Liver (tissue), 3 donors: ENCODE measurements around the gene GCNT3.

Source experiments
- FOXA1 ChIP-seq: IDR thresholded peaks from 2 replicates; pipeline ENCODE4 v1.6.1; 2016; ENCODE audit warnings: antibody characterized with exemption
- RAD21 ChIP-seq, 2 donors: IDR thresholded peaks; 2 replicates each; pipeline ENCODE4 v1.6.1; 2016; ENCODE audit warnings: antibody characterized with exemption in 2 of 2, mild to moderate bottlenecking in 2 of 2
- RXRA ChIP-seq, 2 donors: IDR thresholded peaks; 2 replicates each; pipeline ENCODE4 v1.6.1; 2017 to 2018; ENCODE audit warnings: antibody characterized with exemption in 2 of 2, mild to moderate bottlenecking in 1 of 2
- TAF1 ChIP-seq: conservative IDR thresholded peaks from 2 replicates; pipeline ENCODE4 v1.6.1; 2016; ENCODE audit warnings: antibody characterized with exemption, mild to moderate bottlenecking
- YY1 ChIP-seq: IDR thresholded peaks from 2 replicates; pipeline ENCODE4 v1.6.1; 2016; ENCODE audit warnings: antibody characterized with exemption, mild to moderate bottlenecking
- TF ChIP-seq, protein P1 (sequence below): fragments of 150-350 bp; IDR thresholded peaks from 2 replicates; pipeline ENCODE4 v1.5.1; 2017; ENCODE audit warnings: improper control_type of control experiment, low read depth, low read length; ENCODE audit not compliant: missing input control
- TF ChIP-seq, protein P2 (sequence below): IDR thresholded peaks from 2 replicates; pipeline ENCODE4 v1.6.1; 2016; ENCODE audit warnings: antibody characterized with exemption
- TF ChIP-seq, protein P3 (sequence below): IDR thresholded peaks from 2 replicates; pipeline ENCODE4 v1.6.1; 2016; ENCODE audit warnings: antibody characterized with exemption, mild to moderate bottlenecking
- donor health status: healthy.
- donor health status: healthy.

DNA sequence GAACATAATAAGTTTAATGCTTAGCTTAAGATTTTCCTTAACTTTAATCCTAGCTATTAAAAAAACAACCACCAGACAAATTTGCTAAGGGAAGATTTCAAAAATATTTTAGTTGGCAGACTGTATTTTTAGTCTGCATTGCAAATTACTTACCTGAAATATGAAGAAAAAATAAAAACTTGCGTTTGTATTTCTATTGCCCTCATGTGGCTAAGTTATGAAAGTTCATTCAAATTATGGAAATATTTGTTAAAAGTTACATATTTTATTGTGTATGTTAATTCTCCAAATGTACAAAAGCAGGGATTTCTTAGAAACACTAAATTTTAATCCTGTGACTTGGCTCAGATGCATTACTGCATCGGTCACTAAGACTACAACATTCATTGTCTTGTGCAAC lies 30.8 kb downstream of the GCNT3 start:
- TF ChIP-seq, protein P1, sequence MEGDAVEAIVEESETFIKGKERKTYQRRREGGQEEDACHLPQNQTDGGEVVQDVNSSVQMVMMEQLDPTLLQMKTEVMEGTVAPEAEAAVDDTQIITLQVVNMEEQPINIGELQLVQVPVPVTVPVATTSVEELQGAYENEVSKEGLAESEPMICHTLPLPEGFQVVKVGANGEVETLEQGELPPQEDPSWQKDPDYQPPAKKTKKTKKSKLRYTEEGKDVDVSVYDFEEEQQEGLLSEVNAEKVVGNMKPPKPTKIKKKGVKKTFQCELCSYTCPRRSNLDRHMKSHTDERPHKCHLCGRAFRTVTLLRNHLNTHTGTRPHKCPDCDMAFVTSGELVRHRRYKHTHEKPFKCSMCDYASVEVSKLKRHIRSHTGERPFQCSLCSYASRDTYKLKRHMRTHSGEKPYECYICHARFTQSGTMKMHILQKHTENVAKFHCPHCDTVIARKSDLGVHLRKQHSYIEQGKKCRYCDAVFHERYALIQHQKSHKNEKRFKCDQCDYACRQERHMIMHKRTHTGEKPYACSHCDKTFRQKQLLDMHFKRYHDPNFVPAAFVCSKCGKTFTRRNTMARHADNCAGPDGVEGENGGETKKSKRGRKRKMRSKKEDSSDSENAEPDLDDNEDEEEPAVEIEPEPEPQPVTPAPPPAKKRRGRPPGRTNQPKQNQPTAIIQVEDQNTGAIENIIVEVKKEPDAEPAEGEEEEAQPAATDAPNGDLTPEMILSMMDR = no peak
- TF ChIP-seq, protein P2, sequence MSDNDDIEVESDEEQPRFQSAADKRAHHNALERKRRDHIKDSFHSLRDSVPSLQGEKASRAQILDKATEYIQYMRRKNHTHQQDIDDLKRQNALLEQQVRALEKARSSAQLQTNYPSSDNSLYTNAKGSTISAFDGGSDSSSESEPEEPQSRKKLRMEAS = no peak
- no peak for TF ChIP-seq FOXA1
- TF ChIP-seq RAD21 (IDR thresholded peaks at IDR 0.05) = no peak
- no peak for TF ChIP-seq YY1
- TF ChIP-seq, protein P3, sequence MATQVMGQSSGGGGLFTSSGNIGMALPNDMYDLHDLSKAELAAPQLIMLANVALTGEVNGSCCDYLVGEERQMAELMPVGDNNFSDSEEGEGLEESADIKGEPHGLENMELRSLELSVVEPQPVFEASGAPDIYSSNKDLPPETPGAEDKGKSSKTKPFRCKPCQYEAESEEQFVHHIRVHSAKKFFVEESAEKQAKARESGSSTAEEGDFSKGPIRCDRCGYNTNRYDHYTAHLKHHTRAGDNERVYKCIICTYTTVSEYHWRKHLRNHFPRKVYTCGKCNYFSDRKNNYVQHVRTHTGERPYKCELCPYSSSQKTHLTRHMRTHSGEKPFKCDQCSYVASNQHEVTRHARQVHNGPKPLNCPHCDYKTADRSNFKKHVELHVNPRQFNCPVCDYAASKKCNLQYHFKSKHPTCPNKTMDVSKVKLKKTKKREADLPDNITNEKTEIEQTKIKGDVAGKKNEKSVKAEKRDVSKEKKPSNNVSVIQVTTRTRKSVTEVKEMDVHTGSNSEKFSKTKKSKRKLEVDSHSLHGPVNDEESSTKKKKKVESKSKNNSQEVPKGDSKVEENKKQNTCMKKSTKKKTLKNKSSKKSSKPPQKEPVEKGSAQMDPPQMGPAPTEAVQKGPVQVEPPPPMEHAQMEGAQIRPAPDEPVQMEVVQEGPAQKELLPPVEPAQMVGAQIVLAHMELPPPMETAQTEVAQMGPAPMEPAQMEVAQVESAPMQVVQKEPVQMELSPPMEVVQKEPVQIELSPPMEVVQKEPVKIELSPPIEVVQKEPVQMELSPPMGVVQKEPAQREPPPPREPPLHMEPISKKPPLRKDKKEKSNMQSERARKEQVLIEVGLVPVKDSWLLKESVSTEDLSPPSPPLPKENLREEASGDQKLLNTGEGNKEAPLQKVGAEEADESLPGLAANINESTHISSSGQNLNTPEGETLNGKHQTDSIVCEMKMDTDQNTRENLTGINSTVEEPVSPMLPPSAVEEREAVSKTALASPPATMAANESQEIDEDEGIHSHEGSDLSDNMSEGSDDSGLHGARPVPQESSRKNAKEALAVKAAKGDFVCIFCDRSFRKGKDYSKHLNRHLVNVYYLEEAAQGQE = no peak
- no peak for TF ChIP-seq TAF1
- TF ChIP-seq RXRA (IDR thresholded peaks at IDR 0.05) = no peak
